Liver (tissue), 9 donors: Measurements from ENCODE around the gene CPLX3. TPM values are rescaled to one million over a fixed set of nuclear protein-coding genes. Genes with fewer than 3 reads are reported as not detected.

Source experiments
- DNase-seq: peaks from one replicate; pipeline ENCODE4 v3.0.0-alpha.2; 2017; ENCODE audit warnings: low spot score
- H3K27ac ChIP-seq, 2 donors: one replicate each; pipeline ENCODE4 v1.7.0; 2013; ENCODE audit warnings: inconsistent platforms in 2 of 2, low read length in 2 of 2, control low read depth in 1 of 2, low read depth in 1 of 2, mild to moderate bottlenecking in 1 of 2
- H3K27me3 ChIP-seq, 4 donors: one replicate each; pipeline versions ENCODE4 v1.6.1 to v1.7.0; 2013; ENCODE audit warnings: low read length in 3 of 4, inconsistent platforms in 1 of 4, mild to moderate bottlenecking in 1 of 4, moderate library complexity in 1 of 4; ENCODE audit not compliant: control insufficient read depth in 4 of 4, insufficient read depth in 4 of 4
- H3K36me3 ChIP-seq, 4 donors: one replicate each; pipeline versions ENCODE4 v1.6.1 to v1.7.0; 2013; ENCODE audit warnings: low read length in 3 of 4, mild to moderate bottlenecking in 3 of 4, low read depth in 1 of 4, moderate library complexity in 1 of 4; ENCODE audit not compliant: control insufficient read depth in 4 of 4, insufficient read depth in 3 of 4
- H3K4me1 ChIP-seq, 4 donors: one replicate each; pipeline versions ENCODE4 v1.6.1 to v1.7.0; 2013; ENCODE audit warnings: low read length in 3 of 4, mild to moderate bottlenecking in 3 of 4, moderate library complexity in 1 of 4; ENCODE audit not compliant: control insufficient read depth in 4 of 4, insufficient read depth in 4 of 4
- H3K4me3 ChIP-seq, 3 donors: one replicate each; pipeline versions ENCODE4 v1.6.1 to v1.7.0; 2013; ENCODE audit warnings: low read length in 3 of 3, control low read depth in 1 of 3, low read depth in 1 of 3, mild to moderate bottlenecking in 1 of 3
- H3K9ac ChIP-seq, 2 donors: one replicate each; pipeline ENCODE4 v1.7.0; 2013; ENCODE audit warnings: low read length in 2 of 2, mild to moderate bottlenecking in 2 of 2, moderate library complexity in 2 of 2, control low read depth in 1 of 2, low read depth in 1 of 2
- H3K9me3 ChIP-seq, 4 donors: one replicate each; pipeline versions ENCODE4 v1.6.1 to v1.7.0; 2013; ENCODE audit warnings: low read length in 3 of 4; ENCODE audit not compliant: control insufficient read depth in 4 of 4
- EGR1 ChIP-seq, 2 donors: IDR thresholded peaks; 2 replicates each; pipeline ENCODE4 v1.6.1; 2016 to 2018; ENCODE audit warnings: antibody characterized with exemption in 2 of 2, low read depth in 2 of 2
- FOXA1 ChIP-seq: IDR thresholded peaks from 2 replicates; pipeline ENCODE4 v1.6.1; 2016; ENCODE audit warnings: antibody characterized with exemption
- FOXA2 ChIP-seq: IDR thresholded peaks from 2 replicates; pipeline ENCODE4 v1.6.1; 2016; ENCODE audit warnings: antibody characterized with exemption
- HNF4A ChIP-seq, 2 donors: conservative IDR thresholded peaks; 2 replicates each; pipeline ENCODE4 v1.6.1; 2016; ENCODE audit warnings: antibody characterized with exemption in 2 of 2, mild to moderate bottlenecking in 2 of 2
- HNF4G ChIP-seq: IDR thresholded peaks from 2 replicates; pipeline ENCODE4 v1.6.1; 2016; ENCODE audit warnings: antibody characterized with exemption
- NR2F2 ChIP-seq: IDR thresholded peaks from 2 replicates; pipeline ENCODE4 v1.6.1; 2016; ENCODE audit warnings: antibody characterized with exemption
- RAD21 ChIP-seq, 2 donors: IDR thresholded peaks; 2 replicates each; pipeline ENCODE4 v1.6.1; 2016; ENCODE audit warnings: antibody characterized with exemption in 2 of 2, mild to moderate bottlenecking in 2 of 2
- RXRA ChIP-seq, 2 donors: IDR thresholded peaks; 2 replicates each; pipeline ENCODE4 v1.6.1; 2017 to 2018; ENCODE audit warnings: antibody characterized with exemption in 2 of 2, mild to moderate bottlenecking in 1 of 2
- SP1 ChIP-seq: IDR thresholded peaks from 2 replicates; pipeline ENCODE4 v1.6.1; 2018; ENCODE audit warnings: antibody characterized with exemption, mild to moderate bottlenecking
- TAF1 ChIP-seq: conservative IDR thresholded peaks from 2 replicates; pipeline ENCODE4 v1.6.1; 2016; ENCODE audit warnings: antibody characterized with exemption, mild to moderate bottlenecking
- YY1 ChIP-seq: IDR thresholded peaks from 2 replicates; pipeline ENCODE4 v1.6.1; 2016; ENCODE audit warnings: antibody characterized with exemption, mild to moderate bottlenecking
- WGBS: extraction: QIAGEN DNeasy Blood & Tissue Kit; methylation state at CpG from one replicate; pipeline ENCODE4 v1.1.7; 2013; 5-methylcytosine and 5-hydroxymethylcytosine counted together
- polyA plus RNA-seq, 2 donors: library from polyadenylated mRNA; stranded (reverse) in 1 of 2; unstranded in 1 of 2; fragments of 200-250 nt in 1 of 2; fragments of >200 nt in 1 of 2; fragmentation: Nextera tagmentation in 1 of 2; extraction: Ambion mirVana in 1 of 2; gene quantifications; one replicate each; pipeline versions ENCODE4 v1.2.1 to v1.2.3, GENCODE V29; 2013 to 2015
- total RNA-seq, 2 donors: library from RNA; depleted of rRNA; stranded (reverse); fragments of >200 nt; gene quantifications; one replicate each; pipeline ENCODE4 v1.2.3, GENCODE V29; 2014
- TF ChIP-seq, protein P1 (sequence below): IDR thresholded peaks from 2 replicates; pipeline ENCODE4 v1.6.1; 2016; ENCODE audit warnings: antibody characterized with exemption
- TF ChIP-seq, protein P2 (sequence below): IDR thresholded peaks from 2 replicates; pipeline ENCODE4 v1.6.1; 2016; ENCODE audit warnings: antibody characterized with exemption
- TF ChIP-seq, protein P3 (sequence below): IDR thresholded peaks from 2 replicates; pipeline ENCODE4 v1.6.1; 2016; ENCODE audit warnings: antibody characterized with exemption
- TF ChIP-seq, protein P4 (sequence below): fragments of 150-350 bp; IDR thresholded peaks from 2 replicates; pipeline ENCODE4 v1.5.1; 2017; ENCODE audit warnings: improper control_type of control experiment, low read depth, low read length; ENCODE audit not compliant: missing input control
- donor health status: healthy.
- donor health status: healthy.
- donor health status: healthy.
- donor health status: healthy.
- donor health status: healthy.

Gene CPLX3
- total and polyA plus RNA-seq, 4 donors = not detected

DNA sequence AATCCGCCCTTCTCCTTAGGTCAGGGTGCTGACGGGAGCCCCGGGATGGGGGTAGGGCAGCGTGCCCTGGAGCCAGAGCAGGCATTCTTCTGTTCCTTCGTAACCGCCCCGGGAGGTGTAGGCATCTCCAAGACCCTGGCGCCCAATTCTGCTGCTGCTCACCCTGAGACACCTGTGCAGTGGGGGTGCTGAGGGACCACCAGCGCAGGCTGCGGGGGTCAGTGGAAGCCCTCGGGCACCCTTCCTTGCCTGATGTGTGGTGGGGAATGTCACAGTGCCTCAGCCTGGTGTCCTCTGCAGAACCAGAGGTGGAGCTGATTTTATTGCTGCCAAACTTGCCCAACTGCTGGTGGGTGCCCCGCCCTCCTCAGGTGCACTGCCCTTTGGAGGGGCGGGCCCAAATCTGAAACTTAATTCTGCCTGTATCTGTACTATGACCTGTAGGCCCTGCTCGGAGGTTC is 37.2 kb upstream of the CPLX3 start:
- H3K4me3 ChIP-seq = no peak overlapping the region
- no peaks in the 10 kb centered on the region for H3K27me3 ChIP-seq
- TF ChIP-seq FOXA2 (no peak), TAF1 (no peak), RAD21 (IDR thresholded peaks at IDR 0.05) (peak in 1 of 2 donors; percentile 18), SP1 (peak; percentile 21), EGR1 (IDR thresholded peaks at IDR 0.05; ENCODE audit: low read depth in 2 of 2) (no peak), RXRA (IDR thresholded peaks at IDR 0.05) (peak; percentile 55 to 63), HNF4A (conservative IDR thresholded peaks at IDR 0.05) (peak; percentile 72 to 76)
- TF ChIP-seq, protein P1, sequence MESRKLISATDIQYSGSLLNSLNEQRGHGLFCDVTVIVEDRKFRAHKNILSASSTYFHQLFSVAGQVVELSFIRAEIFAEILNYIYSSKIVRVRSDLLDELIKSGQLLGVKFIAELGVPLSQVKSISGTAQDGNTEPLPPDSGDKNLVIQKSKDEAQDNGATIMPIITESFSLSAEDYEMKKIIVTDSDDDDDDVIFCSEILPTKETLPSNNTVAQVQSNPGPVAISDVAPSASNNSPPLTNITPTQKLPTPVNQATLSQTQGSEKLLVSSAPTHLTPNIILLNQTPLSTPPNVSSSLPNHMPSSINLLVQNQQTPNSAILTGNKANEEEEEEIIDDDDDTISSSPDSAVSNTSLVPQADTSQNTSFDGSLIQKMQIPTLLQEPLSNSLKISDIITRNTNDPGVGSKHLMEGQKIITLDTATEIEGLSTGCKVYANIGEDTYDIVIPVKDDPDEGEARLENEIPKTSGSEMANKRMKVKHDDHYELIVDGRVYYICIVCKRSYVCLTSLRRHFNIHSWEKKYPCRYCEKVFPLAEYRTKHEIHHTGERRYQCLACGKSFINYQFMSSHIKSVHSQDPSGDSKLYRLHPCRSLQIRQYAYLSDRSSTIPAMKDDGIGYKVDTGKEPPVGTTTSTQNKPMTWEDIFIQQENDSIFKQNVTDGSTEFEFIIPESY = no peak
- 41% methylated on average over 14 of the region's 14 CpGs for WGBS
- peaks cover 16 to 78% (median 51%) of the 10 kb centered on the region in 4 donors for H3K4me1 ChIP-seq
- H3K9ac ChIP-seq = no peak overlapping the region
- H3K27ac ChIP-seq = peak overlapping the region; percentile 48 to 49
- DNase-seq = no peak
- no peaks in the 10 kb centered on the region for H3K9me3 ChIP-seq
- no peaks in the 10 kb centered on the region for H3K36me3 ChIP-seq

DNA sequence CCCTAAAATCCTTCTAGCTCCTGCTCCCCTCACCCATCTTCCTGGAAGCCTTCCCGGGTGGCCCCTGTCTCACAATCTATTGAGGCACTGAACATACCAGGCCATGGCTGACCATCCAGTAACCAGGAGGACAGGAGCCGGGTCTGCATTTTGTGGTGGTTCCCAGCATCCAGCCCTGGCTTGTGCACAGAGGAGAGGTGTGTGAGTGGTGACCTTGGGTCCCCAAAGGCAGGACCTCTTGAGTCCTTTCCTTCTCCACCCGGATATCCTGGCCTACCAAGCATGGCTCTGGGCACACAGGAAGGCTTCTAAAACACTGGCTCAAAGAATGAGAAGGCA is 36.7 kb upstream of the CPLX3 start:
- H3K4me1 ChIP-seq = peaks cover 13 to 78% (median 47%) of the 10 kb centered on the region in 4 donors
- 42% methylated on average over 3 of the region's 3 CpGs for WGBS
- H3K4me3 ChIP-seq = no peak overlapping the region
- H3K9ac ChIP-seq = no peak overlapping the region
- H3K27ac ChIP-seq = peak overlapping the region; percentile 48 to 49
- no peaks in the 10 kb centered on the region for H3K9me3 ChIP-seq
- H3K27me3 ChIP-seq = no peaks in the 10 kb centered on the region
- TF ChIP-seq HNF4A (conservative IDR thresholded peaks at IDR 0.05) = peak in 1 of 2 donors; percentile 3
- no peak for TF ChIP-seq EGR1 (IDR thresholded peaks at IDR 0.05; ENCODE audit: low read depth in 2 of 2)
- H3K36me3 ChIP-seq = no peaks in the 10 kb centered on the region
- no peak for DNase-seq

DNA sequence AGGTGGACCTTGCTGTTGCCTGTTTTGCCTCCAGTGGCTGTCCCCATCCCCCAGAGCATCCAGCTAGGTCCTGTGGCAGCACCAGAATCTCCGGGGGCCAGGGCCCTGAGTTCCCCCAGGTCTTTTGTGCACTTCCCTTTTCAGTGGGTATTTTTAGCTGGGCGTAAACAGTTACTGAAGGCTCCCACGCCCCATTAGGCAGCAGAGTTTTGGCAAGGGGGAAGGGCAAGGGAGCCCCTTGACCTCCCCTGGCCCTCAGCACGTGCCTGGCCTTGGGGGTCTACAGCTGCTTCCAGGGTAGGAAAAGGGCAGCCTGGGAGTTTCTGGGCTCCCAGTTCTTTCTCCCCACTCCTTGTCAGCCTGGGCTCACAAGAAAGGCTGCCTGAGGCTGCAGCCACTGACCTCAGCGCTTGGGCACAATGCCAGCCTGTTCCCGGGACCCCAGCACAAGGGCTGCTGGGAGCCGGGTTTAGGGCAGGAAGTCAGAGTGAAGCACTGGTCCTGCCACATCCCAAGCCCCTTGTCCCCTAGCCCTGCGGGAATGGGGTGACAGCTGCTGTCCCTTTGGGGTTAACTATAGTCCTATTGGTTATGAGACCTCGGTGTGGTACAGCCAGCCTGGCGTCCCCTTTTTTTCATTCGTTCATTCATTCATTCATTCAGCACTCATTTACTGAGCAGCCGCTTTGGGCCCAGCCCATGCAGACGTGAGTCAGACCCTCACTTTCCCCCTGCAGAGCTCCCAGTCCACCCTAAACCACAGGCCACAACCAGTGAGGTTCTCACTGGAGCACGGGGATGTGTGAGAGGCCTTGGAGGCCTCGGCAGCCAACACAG is 36.1 kb upstream of the CPLX3 start:
- Histone ChIP-seq H3K27ac (peak overlapping the region; percentile 48 to 49), H3K9me3 (no peaks in the 10 kb centered on the region), H3K27me3 (no peaks in the 10 kb centered on the region), H3K36me3 (no peaks in the 10 kb centered on the region), H3K9ac (no peak overlapping the region), H3K4me3 (no peak overlapping the region), H3K4me1 (peaks cover 13 to 79% (median 45%) of the 10 kb centered on the region in 4 donors)
- 56% methylated on average over 15 of the region's 15 CpGs for WGBS
- DNase-seq = no peak
- TF ChIP-seq NR2F2 (peak; percentile 51), HNF4A (conservative IDR thresholded peaks at IDR 0.05) (no peak)

DNA sequence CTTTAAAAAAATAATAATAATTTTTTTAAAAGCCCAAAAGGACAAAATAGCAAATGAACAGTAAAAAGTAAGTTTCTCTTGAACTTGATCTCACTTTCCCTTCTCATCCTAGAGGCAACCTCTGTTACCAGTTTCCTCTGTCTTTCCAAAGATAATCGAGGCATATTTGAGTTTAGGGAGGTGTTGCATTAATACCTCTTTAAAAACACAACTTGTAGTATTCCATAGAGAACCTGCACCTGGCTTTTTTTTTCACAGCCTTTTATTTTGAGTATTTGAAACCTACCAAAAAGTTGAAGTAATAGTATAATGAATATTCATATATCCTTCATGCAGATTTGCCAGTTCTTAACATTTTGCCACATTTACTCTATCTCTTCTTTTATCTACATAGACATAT is 35.4 kb upstream of the CPLX3 start:
- Histone ChIP-seq H3K27ac (no peak overlapping the region), H3K36me3 (no peaks in the 10 kb centered on the region), H3K9me3 (no peaks in the 10 kb centered on the region), H3K4me3 (no peak overlapping the region), H3K27me3 (no peaks in the 10 kb centered on the region), H3K4me1 (peaks cover 15 to 78% (median 47%) of the 10 kb centered on the region in 4 donors), H3K9ac (no peak overlapping the region)
- WGBS = 55% methylated on average over 1 of the region's 1 CpG
- DNase-seq = no peak
- TF ChIP-seq, protein P2, sequence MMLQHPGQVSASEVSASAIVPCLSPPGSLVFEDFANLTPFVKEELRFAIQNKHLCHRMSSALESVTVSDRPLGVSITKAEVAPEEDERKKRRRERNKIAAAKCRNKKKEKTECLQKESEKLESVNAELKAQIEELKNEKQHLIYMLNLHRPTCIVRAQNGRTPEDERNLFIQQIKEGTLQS = no peak
- no peak for TF ChIP-seq FOXA2
- no peak for TF ChIP-seq HNF4G
- no peak for TF ChIP-seq HNF4A (conservative IDR thresholded peaks at IDR 0.05)
- no peak for TF ChIP-seq YY1
- TF ChIP-seq, protein P3, sequence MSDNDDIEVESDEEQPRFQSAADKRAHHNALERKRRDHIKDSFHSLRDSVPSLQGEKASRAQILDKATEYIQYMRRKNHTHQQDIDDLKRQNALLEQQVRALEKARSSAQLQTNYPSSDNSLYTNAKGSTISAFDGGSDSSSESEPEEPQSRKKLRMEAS = no peak
- TF ChIP-seq EGR1 (IDR thresholded peaks at IDR 0.05; ENCODE audit: low read depth in 2 of 2) = no peak
- no peak for TF ChIP-seq SP1
- no peak for TF ChIP-seq RXRA (IDR thresholded peaks at IDR 0.05)
- TF ChIP-seq RAD21 (IDR thresholded peaks at IDR 0.05) = no peak
- no peak for TF ChIP-seq FOXA1
- TF ChIP-seq, protein P4, sequence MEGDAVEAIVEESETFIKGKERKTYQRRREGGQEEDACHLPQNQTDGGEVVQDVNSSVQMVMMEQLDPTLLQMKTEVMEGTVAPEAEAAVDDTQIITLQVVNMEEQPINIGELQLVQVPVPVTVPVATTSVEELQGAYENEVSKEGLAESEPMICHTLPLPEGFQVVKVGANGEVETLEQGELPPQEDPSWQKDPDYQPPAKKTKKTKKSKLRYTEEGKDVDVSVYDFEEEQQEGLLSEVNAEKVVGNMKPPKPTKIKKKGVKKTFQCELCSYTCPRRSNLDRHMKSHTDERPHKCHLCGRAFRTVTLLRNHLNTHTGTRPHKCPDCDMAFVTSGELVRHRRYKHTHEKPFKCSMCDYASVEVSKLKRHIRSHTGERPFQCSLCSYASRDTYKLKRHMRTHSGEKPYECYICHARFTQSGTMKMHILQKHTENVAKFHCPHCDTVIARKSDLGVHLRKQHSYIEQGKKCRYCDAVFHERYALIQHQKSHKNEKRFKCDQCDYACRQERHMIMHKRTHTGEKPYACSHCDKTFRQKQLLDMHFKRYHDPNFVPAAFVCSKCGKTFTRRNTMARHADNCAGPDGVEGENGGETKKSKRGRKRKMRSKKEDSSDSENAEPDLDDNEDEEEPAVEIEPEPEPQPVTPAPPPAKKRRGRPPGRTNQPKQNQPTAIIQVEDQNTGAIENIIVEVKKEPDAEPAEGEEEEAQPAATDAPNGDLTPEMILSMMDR = no peak
